GM19324 (cell line): ENCODE data around the gene EDC4.
"Not testable (repeated sequence)": the region's sequence is repeated elsewhere in the genome, so short reads cannot be mapped to it uniquely, and the experiment has no call there.

Experiments
- ATAC-seq: cut with Tn5 transposase; IDR thresholded peaks from one replicate; pipeline ENCODE4 v1.9.1; 2021; ENCODE audit warnings: mild to moderate bottlenecking, moderate library complexity; ENCODE audit not compliant: unreplicated experiment, low FRiP score

The EDC4 gene, protein sequence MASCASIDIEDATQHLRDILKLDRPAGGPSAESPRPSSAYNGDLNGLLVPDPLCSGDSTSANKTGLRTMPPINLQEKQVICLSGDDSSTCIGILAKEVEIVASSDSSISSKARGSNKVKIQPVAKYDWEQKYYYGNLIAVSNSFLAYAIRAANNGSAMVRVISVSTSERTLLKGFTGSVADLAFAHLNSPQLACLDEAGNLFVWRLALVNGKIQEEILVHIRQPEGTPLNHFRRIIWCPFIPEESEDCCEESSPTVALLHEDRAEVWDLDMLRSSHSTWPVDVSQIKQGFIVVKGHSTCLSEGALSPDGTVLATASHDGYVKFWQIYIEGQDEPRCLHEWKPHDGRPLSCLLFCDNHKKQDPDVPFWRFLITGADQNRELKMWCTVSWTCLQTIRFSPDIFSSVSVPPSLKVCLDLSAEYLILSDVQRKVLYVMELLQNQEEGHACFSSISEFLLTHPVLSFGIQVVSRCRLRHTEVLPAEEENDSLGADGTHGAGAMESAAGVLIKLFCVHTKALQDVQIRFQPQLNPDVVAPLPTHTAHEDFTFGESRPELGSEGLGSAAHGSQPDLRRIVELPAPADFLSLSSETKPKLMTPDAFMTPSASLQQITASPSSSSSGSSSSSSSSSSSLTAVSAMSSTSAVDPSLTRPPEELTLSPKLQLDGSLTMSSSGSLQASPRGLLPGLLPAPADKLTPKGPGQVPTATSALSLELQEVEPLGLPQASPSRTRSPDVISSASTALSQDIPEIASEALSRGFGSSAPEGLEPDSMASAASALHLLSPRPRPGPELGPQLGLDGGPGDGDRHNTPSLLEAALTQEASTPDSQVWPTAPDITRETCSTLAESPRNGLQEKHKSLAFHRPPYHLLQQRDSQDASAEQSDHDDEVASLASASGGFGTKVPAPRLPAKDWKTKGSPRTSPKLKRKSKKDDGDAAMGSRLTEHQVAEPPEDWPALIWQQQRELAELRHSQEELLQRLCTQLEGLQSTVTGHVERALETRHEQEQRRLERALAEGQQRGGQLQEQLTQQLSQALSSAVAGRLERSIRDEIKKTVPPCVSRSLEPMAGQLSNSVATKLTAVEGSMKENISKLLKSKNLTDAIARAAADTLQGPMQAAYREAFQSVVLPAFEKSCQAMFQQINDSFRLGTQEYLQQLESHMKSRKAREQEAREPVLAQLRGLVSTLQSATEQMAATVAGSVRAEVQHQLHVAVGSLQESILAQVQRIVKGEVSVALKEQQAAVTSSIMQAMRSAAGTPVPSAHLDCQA (N-terminal part only)

DNA sequence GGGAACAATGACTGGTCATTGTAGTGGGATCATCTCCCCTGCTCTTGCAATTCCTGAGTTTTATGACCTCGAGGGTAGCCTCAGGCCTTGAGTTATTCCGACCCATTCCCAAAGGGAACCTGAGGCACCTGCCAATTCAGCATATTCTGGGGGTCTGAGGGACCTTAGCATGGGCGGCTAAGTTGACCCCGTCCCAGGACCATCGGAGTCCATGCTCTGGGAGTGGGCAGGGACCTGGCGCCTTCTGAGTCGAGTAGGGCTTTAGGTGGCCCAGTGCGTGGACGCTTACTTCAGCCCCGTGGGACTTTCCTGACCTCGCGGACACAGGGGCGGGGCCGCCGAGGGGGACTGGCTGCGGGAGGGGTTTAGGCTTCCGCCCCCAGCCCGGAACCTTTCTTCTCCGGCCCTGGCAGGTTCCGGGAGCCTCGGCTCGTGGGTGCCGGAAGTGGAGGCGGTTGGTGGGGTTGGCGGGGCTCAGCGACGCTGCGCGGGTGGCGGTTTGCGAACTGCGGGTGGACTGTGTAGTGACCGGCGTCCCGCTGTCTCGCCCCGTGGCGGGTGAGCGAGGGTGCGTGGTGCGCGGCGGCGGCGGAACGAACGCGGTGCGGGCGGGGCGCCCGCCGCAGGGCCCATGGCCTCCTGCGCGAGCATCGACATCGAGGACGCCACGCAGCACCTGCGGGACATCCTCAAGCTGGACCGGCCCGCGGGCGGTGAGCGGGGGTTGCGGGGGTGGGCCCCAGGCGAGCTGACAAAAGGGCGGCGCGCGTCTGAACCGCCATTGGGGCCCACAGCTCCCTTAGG is at the start of gene EDC4:
TSS of gene EDC4 (plus strand) at position 422 of the 804 bp plus-strand sequence. CDS start at position 632, 210 bp downstream.
- peak; percentile 90 for ATAC-seq

DNA sequence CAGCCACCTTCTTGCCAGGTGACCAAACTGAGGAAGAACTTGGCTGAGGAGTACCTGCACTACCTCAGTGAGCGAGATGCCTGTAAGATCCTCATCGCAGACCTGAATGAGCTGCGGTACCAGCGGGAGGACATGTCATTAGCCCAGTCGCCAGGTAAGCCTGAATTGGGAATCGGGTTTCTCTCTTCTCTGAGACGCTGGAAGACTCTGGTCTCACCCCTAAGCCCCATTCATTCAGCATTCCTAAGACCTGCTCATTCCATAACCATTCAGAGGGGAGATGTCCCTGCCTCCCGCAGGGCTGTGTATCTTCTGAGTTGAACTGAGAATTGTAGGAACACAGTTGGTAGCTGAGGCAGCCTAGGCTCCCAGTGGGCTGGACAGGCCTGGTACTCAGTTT is 47.7 kb upstream of the EDC4 start:
- no peak for ATAC-seq

DNA sequence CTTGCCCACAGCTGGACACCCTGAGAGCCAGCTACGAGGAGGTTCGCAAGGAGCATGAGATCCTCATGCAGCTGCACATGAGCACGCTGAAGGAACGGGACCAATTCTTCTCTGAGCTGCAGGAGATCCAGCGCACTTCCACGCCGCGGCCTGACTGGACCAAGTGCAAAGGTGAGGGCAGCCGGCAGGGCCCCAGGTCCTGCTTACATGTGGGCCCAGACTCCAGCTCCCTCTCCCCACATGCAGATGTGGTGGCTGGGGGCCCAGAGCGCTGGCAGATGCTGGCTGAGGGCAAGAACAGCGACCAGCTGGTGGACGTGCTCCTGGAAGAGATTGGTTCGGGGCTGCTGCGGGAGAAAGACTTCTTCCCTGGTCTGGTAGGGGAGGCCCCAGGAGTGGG is 46.9 kb upstream of the EDC4 start:
- ATAC-seq, result no peak

DNA sequence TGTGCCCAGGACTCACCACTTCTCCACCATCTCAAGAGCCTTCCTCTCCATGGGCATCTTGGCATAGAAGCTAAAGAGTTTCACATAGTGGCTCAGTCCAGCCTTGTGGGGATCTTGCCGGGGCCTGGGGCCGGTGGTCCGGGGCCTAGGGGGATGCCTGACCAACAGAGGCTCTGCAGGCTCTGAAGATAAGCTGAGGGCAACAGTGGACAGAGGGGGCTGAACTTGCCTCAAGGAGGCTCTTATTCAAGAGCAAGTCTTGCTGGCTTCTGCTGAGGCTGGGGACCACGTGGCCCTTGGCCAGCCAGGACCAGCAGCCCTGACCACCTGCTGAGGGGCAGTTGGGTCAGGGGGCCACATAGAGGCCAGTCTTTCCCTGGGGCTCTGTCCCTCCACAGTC is 44.2 kb upstream of the EDC4 start:
- ATAC-seq, result no peak

DNA sequence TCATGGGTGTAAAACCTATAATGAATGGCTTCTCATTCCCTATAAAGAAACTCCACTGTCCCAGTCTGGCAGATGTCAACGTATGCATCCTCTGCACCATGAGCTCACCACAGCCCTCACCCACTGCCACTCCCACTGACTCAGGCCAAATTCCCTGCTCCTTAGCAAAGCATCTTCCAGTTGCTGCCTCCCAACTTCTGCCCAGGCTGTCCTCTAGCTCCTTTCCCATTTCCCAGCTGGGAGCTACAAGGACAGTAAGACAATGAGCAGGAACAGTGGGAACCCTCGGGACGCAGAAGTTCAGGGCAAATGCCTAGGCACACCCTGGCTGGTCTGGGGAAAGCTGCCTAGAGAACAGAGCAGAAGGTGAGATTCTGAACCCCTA is 39.8 kb upstream of the EDC4 start:
- no peak for ATAC-seq

DNA sequence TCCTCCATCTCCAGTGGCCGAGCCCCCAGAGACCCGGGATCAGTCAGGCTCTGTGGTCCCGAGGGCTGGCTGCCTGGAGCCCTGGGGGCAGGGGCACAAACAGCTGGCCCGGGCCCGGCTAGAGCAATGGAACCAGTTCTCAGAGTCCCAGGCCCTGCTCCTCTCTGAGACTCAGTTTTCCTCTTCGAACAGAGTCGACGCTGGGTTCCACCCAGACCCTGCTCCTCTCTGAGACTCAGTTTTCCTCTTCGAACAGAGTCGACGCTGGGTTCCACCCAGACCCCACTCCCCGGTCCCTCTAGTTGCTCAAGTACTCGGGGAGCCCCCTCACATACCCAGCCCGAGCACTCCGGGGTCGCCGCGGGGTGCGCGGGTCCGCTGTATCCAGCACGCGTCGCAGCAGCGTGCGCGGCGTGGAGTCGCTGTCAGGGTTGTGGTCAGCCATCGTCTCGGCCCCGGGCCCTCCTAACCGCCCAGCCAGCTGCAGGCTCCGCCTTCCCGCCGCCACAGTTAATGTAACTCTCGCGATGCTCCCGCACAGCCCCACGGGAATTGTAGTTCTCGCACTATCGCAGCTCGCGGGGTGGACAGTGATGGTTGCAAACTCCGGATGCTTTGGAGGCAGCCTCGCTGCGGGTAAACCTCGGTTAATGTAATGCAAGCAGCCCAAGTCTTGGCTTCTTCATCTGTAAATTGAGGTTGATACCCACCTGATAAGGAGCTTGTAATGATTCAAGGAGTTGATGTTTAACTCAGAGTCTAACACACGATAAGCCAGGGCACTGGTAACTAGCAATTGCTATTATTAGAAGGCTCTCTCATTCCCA is 39.2 kb upstream of the EDC4 start:
- peak; percentile 92 for ATAC-seq

DNA sequence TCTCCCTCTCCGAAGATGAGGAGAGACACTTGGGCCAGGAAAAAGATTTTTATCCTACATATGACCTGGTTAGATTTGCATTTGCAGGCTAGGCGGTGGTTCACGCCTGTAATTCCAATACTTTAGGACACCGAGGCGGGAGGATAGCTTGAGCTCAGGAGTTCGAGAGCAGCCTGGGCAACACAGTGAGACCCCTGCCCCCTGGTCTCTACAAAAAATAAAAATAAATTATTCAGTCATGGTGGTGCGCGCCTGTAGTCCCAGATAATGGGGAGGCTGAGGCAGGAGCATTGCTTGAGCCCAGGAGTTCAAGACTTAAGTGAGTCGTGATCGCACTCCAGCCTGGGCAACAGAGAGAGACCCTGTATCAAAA is 38.6 kb upstream of the EDC4 start:
- no peak for ATAC-seq

DNA sequence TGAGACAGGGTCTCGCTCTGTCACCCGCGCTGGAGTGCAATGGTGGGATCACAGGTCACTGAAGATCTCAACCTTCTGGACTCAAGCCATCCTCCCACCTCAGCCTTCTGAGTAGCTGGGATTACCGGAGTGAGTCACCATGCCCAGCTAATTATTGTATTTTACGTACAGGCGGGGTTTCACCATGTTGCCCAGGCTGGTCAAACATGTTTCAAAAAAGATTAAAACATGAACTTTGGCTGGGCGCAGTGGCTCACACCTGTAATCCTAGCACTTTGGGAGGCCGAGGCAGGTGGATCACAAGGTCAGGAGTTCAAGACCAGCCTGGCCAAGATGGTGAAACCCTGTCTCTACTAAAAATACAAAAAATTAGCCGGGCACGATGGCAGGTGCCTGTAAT is 35.7 kb upstream of the EDC4 start:
- not testable (repeated sequence) for ATAC-seq

DNA sequence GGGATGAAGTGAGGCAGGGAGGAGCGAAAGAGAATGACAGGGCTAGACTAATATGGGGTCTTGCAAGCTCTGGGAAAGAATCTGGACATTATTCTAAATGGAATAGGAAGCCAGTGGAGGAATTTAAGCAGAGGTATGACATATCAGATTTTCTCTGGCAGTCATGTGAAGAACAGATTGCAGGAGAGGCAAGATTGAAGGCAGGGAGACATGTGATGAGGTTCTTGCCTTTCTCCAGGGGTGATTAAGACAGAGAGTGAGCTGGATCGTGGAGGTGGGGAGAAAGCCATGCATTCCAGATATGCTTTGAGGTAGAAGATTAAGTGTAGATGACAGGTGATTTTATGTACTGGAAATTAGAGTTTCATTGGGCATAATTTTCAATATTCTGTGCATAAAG is 35.0 kb upstream of the EDC4 start:
- ATAC-seq, result no peak

DNA sequence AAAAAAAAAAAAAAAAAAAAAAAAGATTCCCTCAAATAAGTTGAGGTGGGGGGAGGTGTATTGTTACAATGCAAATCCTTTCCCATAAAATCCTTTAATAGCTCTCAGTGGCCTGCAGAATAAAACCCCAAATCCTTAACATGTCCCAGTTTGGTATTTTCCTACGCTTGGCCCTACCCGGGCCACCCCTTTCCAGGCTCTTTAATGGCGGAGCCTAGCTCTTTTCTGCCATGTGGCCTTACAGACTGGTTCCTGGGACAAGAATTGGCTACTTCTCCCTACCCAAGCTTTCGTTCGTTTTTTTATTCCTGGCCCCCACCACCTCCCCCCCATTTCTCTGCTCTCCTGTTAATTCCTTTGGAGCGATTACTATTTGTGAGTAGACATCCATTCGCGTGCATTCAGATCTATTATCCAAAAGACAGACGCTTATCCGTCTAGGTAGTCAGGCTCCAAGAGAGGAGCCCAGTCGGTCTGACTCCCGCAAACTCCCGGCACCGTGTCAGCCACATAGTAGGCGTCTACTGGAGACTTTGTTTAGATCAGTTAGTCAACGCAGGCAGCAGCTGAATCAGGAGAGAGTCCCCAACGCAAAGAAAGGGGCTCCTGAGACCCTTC is 31.5 kb upstream of the EDC4 start:
- ATAC-seq, result no peak

DNA sequence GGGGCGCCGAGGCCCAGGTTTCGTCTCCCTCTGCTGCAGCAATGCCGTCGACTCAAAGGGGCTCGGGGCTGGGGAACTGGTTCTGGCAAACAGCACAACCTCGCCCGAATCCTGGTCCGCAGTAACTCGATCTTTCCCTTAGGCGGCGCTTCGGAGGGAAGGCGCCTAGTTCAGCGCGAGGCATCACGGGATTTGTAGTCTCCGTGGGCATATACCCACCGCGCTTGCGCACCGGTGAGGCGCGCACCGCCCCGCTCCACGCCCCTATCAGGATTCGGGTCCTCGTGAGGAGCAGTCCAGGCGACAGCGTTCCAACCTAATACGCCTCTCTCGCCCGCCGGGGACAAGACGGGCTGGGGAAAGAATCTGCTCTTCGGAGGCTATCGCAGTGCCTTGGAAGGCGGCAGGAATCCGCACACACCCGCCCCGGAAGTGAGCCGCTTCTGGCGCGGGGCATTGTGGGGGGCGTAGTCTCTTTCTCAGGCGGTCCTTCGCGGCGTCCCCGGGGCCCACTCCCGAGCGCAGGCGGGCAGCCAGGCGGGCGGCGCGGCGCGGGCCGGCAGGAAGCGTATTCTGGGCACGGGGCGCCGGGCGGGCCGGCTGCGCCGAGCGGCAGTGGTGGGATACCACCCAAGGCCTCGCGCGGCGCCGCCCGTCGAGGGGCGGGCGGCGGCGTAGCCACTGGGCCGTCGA is 30.9 kb upstream of the EDC4 start, which contains the start of gene THAP11:
TSS of gene THAP11 (plus strand) at position 505 of the 693 bp plus-strand sequence. CDS start 235 bp downstream, outside the sequence.
- peak; percentile 47 for ATAC-seq

DNA sequence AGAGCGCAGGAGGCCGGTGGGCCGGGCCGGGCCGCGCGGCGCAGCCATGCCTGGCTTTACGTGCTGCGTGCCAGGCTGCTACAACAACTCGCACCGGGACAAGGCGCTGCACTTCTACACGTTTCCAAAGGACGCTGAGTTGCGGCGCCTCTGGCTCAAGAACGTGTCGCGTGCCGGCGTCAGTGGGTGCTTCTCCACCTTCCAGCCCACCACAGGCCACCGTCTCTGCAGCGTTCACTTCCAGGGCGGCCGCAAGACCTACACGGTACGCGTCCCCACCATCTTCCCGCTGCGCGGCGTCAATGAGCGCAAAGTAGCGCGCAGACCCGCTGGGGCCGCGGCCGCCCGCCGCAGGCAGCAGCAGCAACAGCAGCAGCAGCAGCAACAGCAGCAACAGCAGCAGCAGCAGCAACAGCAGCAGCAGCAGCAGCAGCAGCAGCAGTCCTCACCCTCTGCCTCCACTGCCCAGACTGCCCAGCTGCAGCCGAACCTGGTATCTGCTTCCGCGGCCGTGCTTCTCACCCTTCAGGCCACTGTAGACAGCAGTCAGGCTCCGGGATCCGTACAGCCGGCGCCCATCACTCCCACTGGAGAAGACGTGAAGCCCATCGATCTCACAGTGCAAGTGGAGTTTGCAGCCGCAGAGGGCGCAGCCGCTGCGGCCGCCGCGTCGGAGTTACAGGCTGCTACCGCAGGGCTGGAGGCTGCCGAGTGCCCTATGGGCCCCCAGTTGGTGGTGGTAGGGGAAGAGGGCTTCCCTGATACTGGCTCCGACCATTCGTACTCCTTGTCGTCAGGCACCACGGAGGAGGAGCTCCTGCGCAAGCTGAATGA is 30.1 kb upstream of the EDC4 start:
- peak; percentile 4 for ATAC-seq

DNA sequence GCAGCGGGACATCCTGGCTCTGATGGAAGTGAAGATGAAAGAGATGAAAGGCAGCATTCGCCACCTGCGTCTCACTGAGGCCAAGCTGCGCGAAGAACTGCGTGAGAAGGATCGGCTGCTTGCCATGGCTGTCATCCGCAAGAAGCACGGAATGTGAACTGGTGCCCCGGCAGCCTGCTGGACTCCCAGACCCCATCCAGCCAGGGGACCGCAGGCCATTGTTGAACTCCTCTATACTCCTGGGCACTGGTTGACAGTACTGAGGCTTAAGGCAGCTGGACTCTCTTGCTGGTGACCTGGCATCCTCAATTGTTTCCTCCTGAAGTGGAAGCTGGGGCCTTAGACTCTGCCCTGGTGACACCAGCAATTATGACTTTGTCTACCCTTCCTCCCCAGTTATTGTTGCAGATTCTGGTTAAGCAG is 29.5 kb upstream of the EDC4 start:
- ATAC-seq, result no peak

DNA sequence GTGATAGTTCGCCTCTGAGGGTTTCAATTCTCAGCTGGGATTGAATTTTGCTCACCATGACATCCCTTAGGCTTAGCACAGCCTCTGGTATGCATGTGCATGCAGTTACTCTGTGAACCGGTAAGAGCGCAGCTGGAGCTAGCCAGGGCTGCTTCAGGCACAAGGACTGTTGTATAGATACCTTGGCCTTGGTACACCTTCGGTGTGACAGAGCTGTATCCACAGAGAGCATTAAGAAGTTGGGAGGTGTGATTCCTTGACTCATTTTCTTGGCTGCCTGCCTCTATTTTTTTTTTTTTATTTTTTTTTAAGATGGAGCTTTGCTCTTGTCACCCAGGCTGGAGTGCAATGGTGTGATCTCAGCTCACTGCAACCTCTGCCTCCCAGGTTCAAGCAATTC is 28.4 kb upstream of the EDC4 start:
- ATAC-seq, result no peak

DNA sequence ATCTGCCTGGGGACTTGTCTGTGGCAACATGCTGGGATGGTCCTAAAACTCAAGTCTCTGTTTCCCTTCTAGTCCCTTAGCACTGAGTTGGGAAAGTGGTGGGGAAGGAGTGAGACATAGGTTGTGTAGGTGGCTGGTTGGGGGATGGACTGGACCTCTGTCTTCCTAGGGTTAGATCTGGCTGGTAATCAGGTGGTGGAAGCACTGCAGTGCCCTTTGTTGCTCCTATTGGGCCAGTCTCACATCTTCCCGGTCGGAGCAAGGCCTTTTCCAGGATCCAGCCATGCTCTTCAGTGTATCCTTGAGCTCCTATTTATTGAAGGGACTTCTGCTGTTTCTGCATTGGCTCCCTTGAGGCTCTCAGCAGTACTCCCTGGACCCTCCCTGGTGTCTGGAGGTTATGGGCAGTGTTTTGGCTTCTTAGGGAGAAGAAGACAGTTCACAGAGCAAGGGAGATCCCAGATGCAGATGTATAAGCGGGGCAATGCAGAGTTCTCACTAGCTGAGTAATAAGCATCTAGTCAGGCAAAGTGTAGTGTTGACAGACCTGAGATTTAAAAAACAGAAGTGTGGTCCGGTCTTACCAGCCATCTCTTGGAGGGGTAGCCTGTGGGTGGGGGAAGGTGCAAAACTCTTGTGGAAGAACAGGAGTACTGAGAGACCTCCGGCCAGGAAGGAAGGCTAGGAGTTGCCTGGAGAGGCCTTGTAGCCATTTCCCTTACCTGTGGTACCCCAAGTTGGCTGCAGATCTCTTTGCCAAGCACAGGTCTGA is 27.4 kb upstream of the EDC4 start:
- ATAC-seq, result no peak

DNA sequence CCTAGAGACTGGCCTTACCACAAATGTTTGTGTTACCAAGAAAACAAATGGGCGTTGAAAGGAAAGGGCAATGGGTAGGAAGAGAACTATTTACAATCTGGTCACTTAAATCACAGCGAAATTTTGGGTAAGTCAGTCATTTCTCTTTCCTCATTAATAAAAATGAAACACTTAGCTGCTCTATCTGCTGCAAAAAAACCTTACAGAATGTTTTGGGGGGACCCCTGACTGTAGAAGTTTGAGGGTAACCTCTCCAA is 26.9 kb upstream of the EDC4 start:
- ATAC-seq, result no peak
